ENCODE data around the gene ADARB1.

Gene ADARB1

GRCh38 chr21:45123440-45123839 is 49.1 kb downstream of the ADARB1 start:
- no peak for TF ChIP-seq CTCF (conservative IDR thresholded peaks at IDR 0.05; ENCODE audit: control insufficient read depth, insufficient read depth, low read depth, low read length)
- H3K4me3 ChIP-seq (ENCODE audit: control insufficient read depth, low read depth, low read length), result no peak overlapping the region
- no peak for DNase-seq (ENCODE audit: low read depth)

GRCh38 chr21:45124596-45124995 is 50.2 kb downstream of the ADARB1 start:
- TF ChIP-seq CTCF (conservative IDR thresholded peaks at IDR 0.05; ENCODE audit: control insufficient read depth, insufficient read depth, low read depth, low read length), result no peak

GRCh38 chr21:45125357-45125756 is 51.0 kb downstream of the ADARB1 start:
- H3K4me3 ChIP-seq (ENCODE audit: control insufficient read depth, low read depth, low read length), result no peak overlapping the region
- DNase-seq (ENCODE audit: low read depth), result no peak

More at GRCh38 chr21:45124596-45124995, 50.2 kb downstream of the ADARB1 start:
- no peak overlapping the region for H3K4me3 ChIP-seq (ENCODE audit: control insufficient read depth, low read depth, low read length)
- DNase-seq (ENCODE audit: low read depth), result no peak

GRCh38 chr21:45126204-45126626 is 51.8 kb downstream of the ADARB1 start:
- H3K4me3 ChIP-seq (ENCODE audit: control insufficient read depth, low read depth, low read length), result no peak overlapping the region
- no peak for DNase-seq (ENCODE audit: low read depth)
- TF ChIP-seq CTCF (conservative IDR thresholded peaks at IDR 0.05; ENCODE audit: control insufficient read depth, insufficient read depth, low read depth, low read length), result no peak

More at GRCh38 chr21:45125357-45125756, 51.0 kb downstream of the ADARB1 start:
- no peak for TF ChIP-seq CTCF (conservative IDR thresholded peaks at IDR 0.05; ENCODE audit: control insufficient read depth, insufficient read depth, low read depth, low read length)

- no peak for DNase-seq (ENCODE audit: low read depth)
- TF ChIP-seq CTCF (conservative IDR thresholded peaks at IDR 0.05; ENCODE audit: control insufficient read depth, insufficient read depth, low read depth, low read length), result no peak
- no peak overlapping the region for H3K4me3 ChIP-seq (ENCODE audit: control insufficient read depth, low read depth, low read length)
Observed at GRCh38 chr21:45126983-45127382, 52.6 kb downstream of the ADARB1 start.

- no peak overlapping the region for H3K4me3 ChIP-seq (ENCODE audit: control insufficient read depth, low read depth, low read length)
Observed at GRCh38 chr21:45127937-45128336, 53.6 kb downstream of the ADARB1 start.

More at GRCh38 chr21:45127937-45128336, 53.6 kb downstream of the ADARB1 start:
- no peak for TF ChIP-seq CTCF (conservative IDR thresholded peaks at IDR 0.05; ENCODE audit: control insufficient read depth, insufficient read depth, low read depth, low read length)
- DNase-seq (ENCODE audit: low read depth), result no peak
